ENCODE results near the gene NPHP1.
"Not testable (repeated sequence)": the region's sequence is repeated elsewhere in the genome, so short reads cannot be mapped to it uniquely, and the experiment has no call there.

NPHP1 gene

DNA sequence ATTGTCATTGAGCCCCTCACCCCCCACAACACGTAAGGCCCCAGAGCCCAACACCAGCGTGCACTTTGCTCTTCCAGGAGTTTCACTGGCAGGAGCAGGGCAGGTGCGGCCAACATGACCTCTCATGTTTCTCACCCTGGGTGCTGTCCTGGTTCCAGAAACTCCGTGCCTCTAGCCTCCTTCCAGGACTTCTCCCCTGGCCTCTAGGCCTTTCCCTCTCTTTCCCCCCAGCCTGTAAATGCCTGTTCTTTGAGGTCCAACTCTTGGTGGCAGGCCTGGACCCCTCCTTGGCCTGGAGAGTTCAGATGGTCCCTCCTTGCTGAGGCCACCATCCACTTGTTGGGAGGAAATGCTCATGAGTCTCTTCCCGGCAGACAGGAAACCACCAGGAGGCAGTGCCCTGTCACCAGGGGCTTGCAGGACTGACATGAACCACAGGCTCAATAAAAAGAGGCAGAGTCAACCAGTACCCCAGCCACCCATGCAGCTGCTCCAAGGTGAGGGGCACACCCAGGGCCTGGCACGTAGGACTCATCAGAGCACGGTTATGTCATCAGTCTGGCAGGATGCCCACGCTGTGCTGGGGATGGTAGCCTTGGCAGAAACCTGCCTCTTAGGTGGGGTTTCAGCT is 90.7 kb downstream of the NPHP1 start:
- in situ Hi-C loops (cut with HindIII; ENCODE audit: low pct_ligation_motif_present, low pct_unique_long_range_greater_than_20kb, low sequenced_read_pairs) = no loop called here
- no peak for DNase-seq

DNA sequence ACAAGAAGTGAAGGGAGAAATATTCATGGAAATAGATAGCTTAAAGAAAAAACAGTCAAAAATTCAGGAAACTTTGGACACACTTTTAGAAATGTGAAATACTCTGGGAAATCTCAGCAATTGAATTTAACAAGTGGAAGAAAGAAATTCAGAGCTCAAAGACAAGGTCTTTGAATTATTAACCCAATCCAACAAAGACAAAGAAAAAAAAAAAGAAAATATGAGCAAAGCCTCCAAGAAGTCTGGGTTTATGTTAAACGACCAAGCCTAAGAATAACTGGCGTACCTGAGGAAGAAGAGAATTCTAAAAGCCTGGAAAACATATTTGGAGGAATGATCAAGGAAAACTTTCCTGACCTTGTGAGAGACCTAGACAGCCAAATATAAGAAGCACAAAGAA is 96.5 kb downstream of the NPHP1 start:
- DNase-seq; in situ Hi-C loops (cut with HindIII; ENCODE audit: low pct_ligation_motif_present, low pct_unique_long_range_greater_than_20kb, low sequenced_read_pairs): not testable (repeated sequence)

- in situ Hi-C loops (cut with HindIII; ENCODE audit: low pct_ligation_motif_present, low pct_unique_long_range_greater_than_20kb, low sequenced_read_pairs) = no loop called here
- no peak for DNase-seq
Observed at GRCh38 chr2:110107092-110108079, 97.4 kb downstream of the NPHP1 start.

GRCh38 chr2:110106642-110107041 is 98.2 kb downstream of the NPHP1 start:
- DNase-seq = no peak
- in situ Hi-C loops (cut with HindIII; ENCODE audit: low pct_ligation_motif_present, low pct_unique_long_range_greater_than_20kb, low sequenced_read_pairs) = no loop called here

DNA sequence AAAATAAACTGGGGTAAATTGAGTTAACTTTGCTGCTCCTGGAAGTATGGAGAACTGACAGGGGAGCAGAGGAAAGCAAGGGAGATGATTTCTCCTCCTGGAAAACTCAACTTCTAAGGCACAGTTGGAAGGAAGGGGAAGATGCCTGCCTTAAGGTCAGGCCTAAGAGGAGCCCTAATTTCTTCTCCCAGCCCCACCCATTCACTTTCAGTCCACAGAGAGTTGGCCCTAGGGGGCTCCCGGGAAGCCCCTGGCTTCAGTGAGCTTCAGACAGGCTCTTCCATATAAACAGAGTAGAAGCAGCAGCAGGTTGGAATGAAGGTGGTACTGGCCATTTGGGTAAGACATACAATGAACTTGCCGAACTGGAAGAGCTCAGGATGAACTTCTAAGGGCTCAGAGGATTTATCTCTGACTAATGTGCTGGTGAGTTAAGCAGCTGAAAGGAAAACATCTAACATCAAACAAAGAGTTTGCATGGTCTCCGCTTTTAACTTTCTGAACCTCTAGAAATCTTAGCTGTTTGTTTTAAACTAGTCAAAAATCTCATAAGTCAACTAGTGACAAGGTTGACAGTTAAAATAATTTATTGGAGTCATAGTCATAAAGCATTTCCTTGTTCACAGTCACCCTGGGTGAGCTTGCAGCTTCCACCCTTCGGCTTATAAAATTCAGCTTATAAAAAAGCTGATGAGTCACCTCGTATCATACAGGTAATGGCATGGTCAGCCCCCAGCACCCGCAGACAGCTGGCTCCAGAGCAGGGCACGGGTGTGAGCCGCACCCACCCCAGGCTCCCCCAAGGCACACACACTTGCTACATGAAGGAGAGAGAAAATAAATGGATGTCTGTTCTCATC is 99.0 kb downstream of the NPHP1 start:
- peak; percentile 23 for DNase-seq
- in situ Hi-C loops (cut with HindIII; ENCODE audit: low pct_ligation_motif_present, low pct_unique_long_range_greater_than_20kb, low sequenced_read_pairs) = no loop called here

DNA sequence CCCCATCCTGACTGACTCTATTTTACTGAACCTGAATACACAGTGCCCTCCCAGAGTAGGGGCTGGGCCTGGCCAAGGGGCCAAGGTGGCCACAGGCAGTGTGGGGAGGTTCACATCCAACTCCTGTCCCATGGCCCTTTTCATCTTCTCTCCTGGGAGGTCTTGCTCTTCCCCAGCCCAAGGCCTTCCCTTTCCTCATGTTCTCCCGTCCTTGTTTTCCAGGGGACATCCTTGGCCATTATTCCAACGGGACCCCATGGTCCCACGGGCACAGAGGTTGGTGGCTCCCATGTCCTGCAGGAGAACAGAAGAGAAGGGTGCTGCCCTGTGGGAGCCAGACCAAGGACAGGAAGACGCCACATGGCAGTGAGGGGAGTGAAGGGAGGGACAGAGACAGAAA is 99.6 kb downstream of the NPHP1 start:
- DNase-seq = no peak
- in situ Hi-C loops (cut with HindIII; ENCODE audit: low pct_ligation_motif_present, low pct_unique_long_range_greater_than_20kb, low sequenced_read_pairs) = no loop called here

DNA sequence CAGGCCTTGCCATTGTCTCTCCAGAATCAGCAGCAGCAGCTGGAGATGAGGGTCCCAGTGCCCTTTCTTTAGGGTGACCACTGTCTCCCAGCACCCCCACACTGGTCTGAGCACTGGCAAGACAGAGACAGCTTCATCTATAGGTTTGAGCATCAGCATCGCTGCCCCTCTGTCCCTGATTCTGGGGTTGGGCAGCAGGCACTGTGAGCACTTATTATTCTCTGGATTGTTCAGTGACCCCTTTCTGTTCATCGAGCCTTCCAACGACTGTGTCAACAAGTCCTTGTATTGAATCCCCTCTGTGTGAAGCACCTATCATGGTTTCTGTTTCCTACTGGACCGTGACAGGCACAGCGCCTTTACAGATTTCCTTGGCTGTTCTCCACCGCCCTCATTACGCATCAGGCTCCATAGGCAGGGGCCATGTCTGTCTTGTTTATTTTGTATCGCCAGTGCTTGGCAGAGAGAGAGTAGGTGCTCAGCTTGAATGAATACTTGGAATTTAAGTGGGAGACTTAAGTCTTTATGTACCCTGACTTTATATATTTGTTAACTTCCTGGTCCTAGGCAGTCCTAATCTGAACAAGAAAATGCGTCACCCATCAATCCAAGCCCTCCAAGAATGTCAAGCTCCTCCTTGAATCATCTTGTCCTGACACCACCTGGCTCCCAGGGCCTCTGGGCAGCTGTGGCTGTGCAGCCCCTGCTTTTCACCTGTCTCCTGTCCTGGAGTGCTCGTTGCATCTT is 100.6 kb downstream of the NPHP1 start:
- peak; percentile 96 for DNase-seq
- in situ Hi-C loops (cut with HindIII; ENCODE audit: low pct_ligation_motif_present, low pct_unique_long_range_greater_than_20kb, low sequenced_read_pairs) = no loop called here

DNA sequence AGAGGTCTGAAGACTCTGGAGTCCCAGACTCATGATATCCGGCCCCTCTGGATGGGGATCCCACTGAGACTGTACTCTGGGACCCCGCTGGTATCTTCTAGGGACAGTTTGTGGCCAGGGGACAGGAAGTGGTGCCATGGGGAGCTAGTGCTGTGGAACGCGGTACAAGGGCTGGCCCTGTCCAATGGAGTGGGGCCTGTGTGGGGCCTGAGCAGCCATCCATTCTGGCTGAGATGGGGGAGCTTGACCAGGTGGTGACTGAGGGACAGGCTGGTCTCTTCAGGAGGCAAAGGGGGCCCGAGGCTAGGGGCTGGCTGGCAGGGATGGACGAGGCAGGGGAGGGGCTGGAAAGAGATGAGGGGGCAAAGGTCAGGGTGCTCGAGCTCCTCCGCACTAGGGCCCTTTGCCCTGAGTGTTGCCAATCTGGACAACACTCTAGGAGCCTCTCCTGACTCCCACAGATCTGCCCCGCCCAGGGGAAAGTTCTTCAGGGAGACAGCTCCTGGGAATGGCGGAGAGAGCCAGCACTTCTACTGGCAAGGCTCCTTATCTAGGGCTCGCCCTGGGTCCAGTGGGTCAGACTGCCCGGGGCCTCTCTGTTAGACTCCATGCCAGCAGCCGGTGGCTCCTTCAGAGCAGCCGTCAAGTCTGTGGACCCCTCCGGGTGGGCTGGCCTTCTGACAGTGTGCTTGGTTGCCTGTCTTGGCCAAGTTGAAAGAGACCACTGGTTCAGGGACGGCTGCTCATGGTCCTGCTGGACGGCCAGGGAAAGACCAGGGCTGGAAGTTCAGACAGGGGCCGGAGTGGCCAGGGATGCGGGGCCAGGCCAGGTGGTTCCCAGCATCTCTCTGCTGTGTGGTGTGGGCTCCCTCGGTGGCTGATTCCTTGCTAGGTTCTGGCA is 101.5 kb downstream of the NPHP1 start:
- in situ Hi-C loops (cut with HindIII; ENCODE audit: low pct_ligation_motif_present, low pct_unique_long_range_greater_than_20kb, low sequenced_read_pairs) = no loop called here
- no peak for DNase-seq

DNA sequence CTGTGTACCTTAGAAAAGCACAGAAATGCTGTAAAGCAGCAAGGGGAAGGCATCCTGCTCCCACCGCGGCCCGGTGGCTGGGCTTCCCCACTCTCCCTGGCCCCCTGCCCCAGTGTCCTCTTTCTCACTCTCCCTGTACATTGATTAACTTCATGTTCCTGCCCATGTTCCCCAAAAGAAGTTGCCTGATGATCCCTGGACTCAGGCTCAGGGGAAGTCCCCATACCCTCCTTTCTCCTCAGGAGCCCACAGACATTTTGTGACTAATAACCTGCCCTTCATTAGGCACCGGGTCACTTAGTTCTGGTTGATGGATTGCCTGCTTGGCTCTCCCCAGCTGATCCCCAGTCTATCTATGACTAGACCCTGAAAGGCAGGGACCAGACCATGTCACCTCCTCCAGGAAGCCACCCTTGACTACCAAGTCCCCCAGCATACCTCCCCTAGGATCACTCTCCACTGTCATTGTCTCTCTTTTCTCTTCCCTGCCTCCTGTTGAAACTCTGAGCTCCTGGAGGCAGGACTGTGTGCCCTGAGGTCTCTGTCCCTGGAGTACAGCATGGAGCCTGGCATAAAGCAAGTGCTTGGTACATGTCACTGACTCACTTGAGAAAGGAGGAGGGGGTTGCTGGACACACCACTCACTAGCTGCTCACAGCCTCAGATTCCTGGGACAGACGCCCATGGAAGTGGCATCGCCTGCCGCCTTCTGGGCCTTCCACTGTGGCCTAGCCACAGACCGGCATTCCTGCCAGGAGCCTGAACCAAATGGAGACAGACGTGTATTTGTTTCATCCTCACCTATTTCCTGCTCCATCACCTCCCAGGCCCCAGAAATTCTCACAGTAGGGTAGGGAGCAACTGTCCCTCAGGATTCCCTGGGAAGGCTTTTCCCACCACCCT is 102.7 kb downstream of the NPHP1 start:
- peak; percentile 79 for DNase-seq
- in situ Hi-C loops (cut with HindIII; ENCODE audit: low pct_ligation_motif_present, low pct_unique_long_range_greater_than_20kb, low sequenced_read_pairs) = no loop called here

- DNase-seq = peak; percentile 99
- in situ Hi-C loops (cut with HindIII; ENCODE audit: low pct_ligation_motif_present, low pct_unique_long_range_greater_than_20kb, low sequenced_read_pairs) = no loop called here
Observed at GRCh38 chr2:110101280-110101844, 103.5 kb downstream of the NPHP1 start.

GRCh38 chr2:110100880-110101279 is 103.9 kb downstream of the NPHP1 start:
- DNase-seq; in situ Hi-C loops (cut with HindIII; ENCODE audit: low pct_ligation_motif_present, low pct_unique_long_range_greater_than_20kb, low sequenced_read_pairs): not testable (repeated sequence)

DNA sequence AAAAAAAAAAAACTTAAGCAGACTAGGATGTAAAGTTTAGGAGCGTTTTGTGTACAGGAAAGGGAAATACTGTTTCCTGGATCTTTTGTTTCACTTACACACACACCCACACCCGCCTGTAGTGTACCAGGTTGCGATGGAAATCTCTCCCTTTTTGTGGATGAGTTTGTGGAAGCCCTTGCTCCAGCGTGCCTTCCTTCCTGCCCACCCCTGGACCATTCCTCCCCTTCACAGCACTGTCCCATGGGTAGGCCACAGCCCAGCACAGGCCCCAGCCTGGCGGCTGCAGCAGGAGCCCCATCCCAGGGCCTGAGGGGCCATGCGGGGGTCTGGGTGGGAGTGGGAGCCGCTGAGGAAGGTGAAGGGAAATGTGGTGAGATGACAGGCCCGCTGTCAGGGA is 104.3 kb downstream of the NPHP1 start:
- DNase-seq = no peak
- in situ Hi-C loops (cut with HindIII; ENCODE audit: low pct_ligation_motif_present, low pct_unique_long_range_greater_than_20kb, low sequenced_read_pairs) = no loop called here

DNA sequence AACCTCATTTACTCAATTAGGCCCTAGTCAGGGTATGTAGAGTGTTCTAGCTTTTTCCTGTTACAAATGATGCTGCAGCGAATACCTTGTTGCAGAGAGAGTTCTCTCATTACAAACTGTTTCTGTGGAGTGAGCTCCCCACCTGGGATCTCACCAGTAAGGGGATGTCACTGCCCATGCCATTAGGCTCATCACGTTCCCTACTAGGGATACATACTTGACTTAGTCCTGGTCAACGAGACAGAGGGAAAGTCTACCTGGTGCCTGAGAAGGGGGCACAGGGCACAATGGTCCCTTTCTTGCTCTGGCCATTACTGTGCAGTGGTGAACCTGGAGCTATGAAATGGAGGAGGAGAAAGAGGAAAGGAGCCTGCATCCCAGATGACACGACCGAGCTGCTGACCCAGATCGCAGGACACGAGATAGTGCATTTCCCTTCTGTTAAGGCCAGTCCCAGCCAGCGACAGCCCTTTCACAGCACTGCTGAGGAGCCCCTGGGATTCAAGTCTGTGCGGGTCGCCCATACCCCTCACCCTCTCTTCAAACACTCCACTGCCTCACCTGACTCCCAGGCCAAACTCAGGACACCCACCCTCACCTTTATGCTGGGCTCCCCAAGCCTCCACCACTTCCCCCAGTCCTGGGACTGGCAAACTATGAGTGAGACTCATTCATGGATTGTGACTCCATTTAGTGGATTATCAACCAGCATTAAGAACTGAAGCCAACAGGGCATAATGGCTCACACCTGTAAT is 105.2 kb downstream of the NPHP1 start:
- DNase-seq = no peak
- in situ Hi-C loops (cut with HindIII; ENCODE audit: low pct_ligation_motif_present, low pct_unique_long_range_greater_than_20kb, low sequenced_read_pairs) = no loop called here

DNA sequence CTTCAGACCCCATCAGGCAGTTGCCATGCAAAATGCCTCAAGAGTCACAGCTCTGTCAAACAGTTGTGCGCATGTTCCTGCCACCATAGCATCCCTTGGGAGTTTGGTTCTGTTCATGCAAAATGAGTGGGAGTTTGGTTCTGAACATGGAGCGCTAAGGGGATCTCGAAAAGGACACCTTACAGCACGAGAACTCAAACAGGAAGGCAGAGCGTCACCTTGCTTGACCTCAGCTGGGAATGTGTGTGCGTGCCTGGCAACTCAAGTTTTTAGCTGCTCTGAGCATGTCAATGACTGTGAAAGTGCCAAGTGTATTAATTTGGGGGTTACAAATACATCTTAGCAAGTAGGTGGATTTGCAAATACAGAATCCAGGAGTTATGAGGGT is 105.8 kb downstream of the NPHP1 start:
- DNase-seq = no peak
- in situ Hi-C loops (cut with HindIII; ENCODE audit: low pct_ligation_motif_present, low pct_unique_long_range_greater_than_20kb, low sequenced_read_pairs) = no loop called here

DNA sequence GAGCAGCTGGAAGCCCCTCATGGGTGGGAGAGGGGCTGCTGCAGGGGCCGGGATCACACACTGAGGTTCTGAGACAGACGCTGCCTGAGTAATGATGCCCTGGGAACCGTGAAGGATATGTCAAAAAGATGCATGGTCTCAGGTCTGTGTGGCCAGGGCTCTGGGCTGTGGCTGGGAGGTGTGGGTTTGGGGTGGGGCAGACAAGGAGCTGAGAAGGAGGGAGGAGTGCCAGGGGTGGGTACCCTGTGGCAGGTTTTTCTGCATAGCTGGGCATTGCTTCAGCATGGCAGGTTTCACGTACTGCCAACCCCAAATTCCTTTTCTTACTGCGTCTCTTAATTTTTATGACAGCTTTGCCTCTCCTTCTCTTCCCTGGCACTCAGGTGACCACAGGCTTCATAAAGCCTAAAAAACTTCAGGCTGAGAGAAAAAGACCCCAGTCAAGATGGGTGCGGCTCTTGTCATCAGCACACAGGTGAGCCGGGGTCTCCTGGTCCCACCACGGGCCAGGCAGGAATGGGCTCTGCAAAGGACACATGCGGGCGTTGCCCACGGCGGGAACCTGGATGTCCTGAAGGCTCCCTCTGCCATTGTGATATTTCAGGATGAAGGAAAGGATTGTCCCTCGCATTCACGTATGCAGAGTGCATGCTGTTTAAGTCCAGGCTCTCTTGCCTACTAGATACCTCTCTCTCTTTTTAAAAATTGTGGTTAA is 107.2 kb downstream of the NPHP1 start:
- in situ Hi-C loops (cut with HindIII; ENCODE audit: low pct_ligation_motif_present, low pct_unique_long_range_greater_than_20kb, low sequenced_read_pairs) = no loop called here
- no peak for DNase-seq

Data from ACHN (cell line).